Measurements from ENCODE around the gene OR2B6.

OR2B6 gene

GRCh38 chr6:28003059-28003458 lies 46.0 kb downstream of the OR2B6 start:
- Histone ChIP-seq H3K27me3 (ENCODE audit: insufficient read depth, poor library complexity, severe bottlenecking) (no peaks in the 10 kb centered on the region), H3K27ac (ENCODE audit: poor library complexity, severe bottlenecking) (no peak overlapping the region), H3K4me3 (ENCODE audit: severe bottlenecking) (no peak overlapping the region), H3K4me1 (ENCODE audit: insufficient read depth, poor library complexity, severe bottlenecking) (no peaks in the 10 kb centered on the region), H3K9me3 (ENCODE audit: severe bottlenecking) (no peaks in the 10 kb centered on the region), H3K36me3 (ENCODE audit: low read depth) (no peaks in the 10 kb centered on the region)
- TF ChIP-seq CTCF (IDR thresholded peaks at IDR 0.05; ENCODE audit: poor library complexity, severe bottlenecking): no peak
- DNase-seq (ENCODE audit: low spot score) (no peak), ATAC-seq (ENCODE audit: low read depth) (no peak)

- Histone ChIP-seq H3K4me1 (ENCODE audit: insufficient read depth, poor library complexity, severe bottlenecking) (no peaks in the 10 kb centered on the region), H3K4me3 (ENCODE audit: severe bottlenecking) (no peak overlapping the region), H3K27ac (ENCODE audit: poor library complexity, severe bottlenecking) (no peak overlapping the region), H3K27me3 (ENCODE audit: insufficient read depth, poor library complexity, severe bottlenecking) (no peaks in the 10 kb centered on the region), H3K36me3 (ENCODE audit: low read depth) (no peaks in the 10 kb centered on the region), H3K9me3 (ENCODE audit: severe bottlenecking) (no peaks in the 10 kb centered on the region)
- DNase-seq (ENCODE audit: low spot score) (no peak), ATAC-seq (ENCODE audit: low read depth) (no peak)
- TF ChIP-seq CTCF (IDR thresholded peaks at IDR 0.05; ENCODE audit: poor library complexity, severe bottlenecking): no peak
Observed at GRCh38 chr6:28003661-28004060, 46.6 kb downstream of the OR2B6 start.

- TF ChIP-seq CTCF (IDR thresholded peaks at IDR 0.05; ENCODE audit: poor library complexity, severe bottlenecking): no peak
- Histone ChIP-seq H3K27me3 (ENCODE audit: insufficient read depth, poor library complexity, severe bottlenecking) (no peaks in the 10 kb centered on the region), H3K4me3 (ENCODE audit: severe bottlenecking) (no peak overlapping the region), H3K27ac (ENCODE audit: poor library complexity, severe bottlenecking) (no peak overlapping the region), H3K9me3 (ENCODE audit: severe bottlenecking) (no peaks in the 10 kb centered on the region), H3K36me3 (ENCODE audit: low read depth) (no peaks in the 10 kb centered on the region), H3K4me1 (ENCODE audit: insufficient read depth, poor library complexity, severe bottlenecking) (no peaks in the 10 kb centered on the region)
- DNase-seq (ENCODE audit: low spot score): no peak
- no peak for ATAC-seq (ENCODE audit: low read depth)
Observed at GRCh38 chr6:28004350-28005151, 47.5 kb downstream of the OR2B6 start.

GRCh38 chr6:28005152-28005890 lies 48.3 kb downstream of the OR2B6 start:
- no peaks in the 10 kb centered on the region for H3K4me1 ChIP-seq (ENCODE audit: insufficient read depth, poor library complexity, severe bottlenecking)
- no peaks in the 10 kb centered on the region for H3K27me3 ChIP-seq (ENCODE audit: insufficient read depth, poor library complexity, severe bottlenecking)
- no peak overlapping the region for H3K4me3 ChIP-seq (ENCODE audit: severe bottlenecking)
- H3K27ac ChIP-seq (ENCODE audit: poor library complexity, severe bottlenecking): no peak overlapping the region
- TF ChIP-seq CTCF (IDR thresholded peaks at IDR 0.05; ENCODE audit: poor library complexity, severe bottlenecking): no peak
- no peaks in the 10 kb centered on the region for H3K9me3 ChIP-seq (ENCODE audit: severe bottlenecking)
- ATAC-seq (ENCODE audit: low read depth) (no peak), DNase-seq (ENCODE audit: low spot score) (no peak)
- no peaks in the 10 kb centered on the region for H3K36me3 ChIP-seq (ENCODE audit: low read depth)

- Histone ChIP-seq H3K36me3 (ENCODE audit: low read depth) (no peaks in the 10 kb centered on the region), H3K27me3 (ENCODE audit: insufficient read depth, poor library complexity, severe bottlenecking) (no peaks in the 10 kb centered on the region), H3K4me3 (ENCODE audit: severe bottlenecking) (no peak overlapping the region), H3K4me1 (ENCODE audit: insufficient read depth, poor library complexity, severe bottlenecking) (no peaks in the 10 kb centered on the region), H3K27ac (ENCODE audit: poor library complexity, severe bottlenecking) (no peak overlapping the region), H3K9me3 (ENCODE audit: severe bottlenecking) (no peaks in the 10 kb centered on the region)
- no peak for DNase-seq (ENCODE audit: low spot score)
- no peak for TF ChIP-seq CTCF (IDR thresholded peaks at IDR 0.05; ENCODE audit: poor library complexity, severe bottlenecking)
- ATAC-seq (ENCODE audit: low read depth): no peak
Observed at GRCh38 chr6:28005975-28006374, 48.9 kb downstream of the OR2B6 start.

All from RWPE2 (cell line).